Fibroblast of villous mesenchyme (primary cell): ENCODE measurements around the gene RAD51B. TPM values are rescaled to one million over a fixed set of nuclear protein-coding genes. Genes with fewer than 3 reads are reported as not detected.

Experiments used
- DNase-seq: peaks from one replicate; pipeline ENCODE4 v3.0.0-alpha.2; 2010; ENCODE audit warnings: low read depth
- H3K4me3 ChIP-seq: 2 replicates; pipeline ENCODE4 v1.5.1; 2011; ENCODE audit warnings: low read depth, mild to moderate bottlenecking, low read length
- CTCF ChIP-seq: IDR thresholded peaks from 2 replicates; pipeline ENCODE4 v1.5.1; 2012; ENCODE audit warnings: low read depth, mild to moderate bottlenecking, low read length; ENCODE audit not compliant: insufficient read depth
- total RNA-seq: library from RNA; depleted of rRNA; stranded (reverse); fragments of >200 nt; gene quantifications from 2 replicates; pipeline ENCODE4 v1.2.3, GENCODE V29; 2012

Gene RAD51B
- total RNA-seq, 1 donor = 22.0 TPM

GRCh38 chr14:68727315-68728047 lies 907.9 kb downstream of the RAD51B start:
- peak; percentile 80 for DNase-seq
- no peak overlapping the region for H3K4me3 ChIP-seq
- no peak for TF ChIP-seq CTCF

- no peak for TF ChIP-seq CTCF
- H3K4me3 ChIP-seq = no peak overlapping the region
- no peak for DNase-seq
Observed at GRCh38 chr14:68728342-68729106, 908.9 kb downstream of the RAD51B start.

GRCh38 chr14:68729556-68729955 lies 910.0 kb downstream of the RAD51B start:
- no peak for TF ChIP-seq CTCF
- no peak for DNase-seq
- no peak overlapping the region for H3K4me3 ChIP-seq

- no peak for DNase-seq
- H3K4me3 ChIP-seq = no peak overlapping the region
- TF ChIP-seq CTCF = no peak
Observed at GRCh38 chr14:68730348-68730747, 910.8 kb downstream of the RAD51B start.

- H3K4me3 ChIP-seq = no peak overlapping the region
- no peak for TF ChIP-seq CTCF
- no peak for DNase-seq
Observed at GRCh38 chr14:68730811-68731425, 911.3 kb downstream of the RAD51B start.

- TF ChIP-seq CTCF = no peak
- peak; percentile 30 for DNase-seq
- H3K4me3 ChIP-seq = no peak overlapping the region
Observed at GRCh38 chr14:68733086-68733914, 913.7 kb downstream of the RAD51B start.
